GM12878 (cell line): Measurements from ENCODE around the gene HEATR9. TPM values are rescaled to one million over a fixed set of nuclear protein-coding genes. Genes with fewer than 3 reads are reported as not detected.

Experiments used
- ATAC-seq: fragments of 200-7000 bp; cut with Tn5 transposase; 3 replicates; pipeline ENCODE4 v1.9.1; 2020; ENCODE audit warnings: mild to moderate bottlenecking, moderate library complexity
- BruUV-seq: library from RNA; stranded (reverse); fragments of 400-500 nt; replicated peaks from 2 replicates; lab custom pipeline; 2021; lab: Mats Ljungman, UMichigan
- CTCF ChIA-PET: fragments of 300-600 bp; sonication (Branson Sonifier 250); formaldehyde crosslinking; extraction: SDS; loops from one replicate; lab custom pipeline; 2021; ENCODE audit warnings: inconsistent platforms; lab: Yijun Ruan, JAX
- POLR2A ChIA-PET: fragments of 350-600 bp; formaldehyde crosslinking; extraction: SDS; loops from one replicate; lab custom pipeline; 2021; ENCODE audit warnings: inconsistent platforms; lab: Charles Lee
- RAD21 ChIA-PET: fragments of 300-600 bp; sonication (Branson Sonifier 250); formaldehyde crosslinking; loops from one replicate; lab custom pipeline; 2023; ENCODE audit warnings: antibody characterized with exemption; ENCODE audit not compliant: unreplicated experiment; lab: Charles Lee
- SMC1A ChIA-PET: fragments of 300-600 bp; sonication (Branson Sonifier 250); formaldehyde crosslinking; loops from one replicate; lab custom pipeline; 2023; ENCODE audit not compliant: unreplicated experiment, uncharacterized antibody; lab: Charles Lee
- DNase-seq: peaks from one replicate; pipeline ENCODE4 v3.0.0-alpha.2; 2011; ENCODE audit warnings: low read depth, low spot score
- FAIRE-seq: peaks from 3 replicates; lab custom pipeline; 2011; peaks lifted over from hg19 to GRCh38; lab: Jason Lieb, UNC
- H2AFZ ChIP-seq: 2 replicates; pipeline ENCODE4 v1.6.0; 2011; ENCODE audit warnings: low read depth, low read length, control low read depth; ENCODE audit not compliant: control insufficient read depth
- H3K27ac ChIP-seq: 2 replicates; pipeline ENCODE4 v1.5.1; 2011; ENCODE audit warnings: control low read depth; ENCODE audit not compliant: control insufficient read depth, insufficient read depth
- H3K27me3 ChIP-seq, 2 experiments: replicated peaks in 1 of 2; 2 replicates each; pipeline versions ENCODE4 v1.6.0 to v1.6.1; 2011; ENCODE audit warnings: low read length in 1 of 2; ENCODE audit not compliant: control insufficient read depth in 2 of 2, insufficient read depth in 2 of 2
- H3K36me3 ChIP-seq, 2 experiments: 2 replicates each; pipeline ENCODE4 v1.5.1; 2011; ENCODE audit warnings: low read length in 1 of 2; ENCODE audit not compliant: control insufficient read depth in 2 of 2, insufficient read depth in 2 of 2
- H3K4me1 ChIP-seq: 2 replicates; pipeline ENCODE4 v1.6.1; 2011; ENCODE audit warnings: mild to moderate bottlenecking, low read length, moderate library complexity, mixed read lengths; ENCODE audit not compliant: control insufficient read depth, insufficient read depth
- H3K4me2 ChIP-seq: 2 replicates; pipeline ENCODE4 v1.6.0; 2011; ENCODE audit warnings: control low read depth; ENCODE audit not compliant: control insufficient read depth, insufficient read depth
- H3K4me3 ChIP-seq: fragments of 200-600 bp; sonication (generic); 2 replicates; pipeline ENCODE4 v1.5.1; 2016
- H3K79me2 ChIP-seq: 2 replicates; pipeline ENCODE4 v1.6.0; 2011; ENCODE audit warnings: low read length; ENCODE audit not compliant: control insufficient read depth, insufficient read depth
- H3K9ac ChIP-seq: 2 replicates; pipeline ENCODE4 v1.8.0; 2011; ENCODE audit warnings: low read length, control low read depth, mixed read lengths; ENCODE audit not compliant: control insufficient read depth, insufficient read depth
- H3K9me3 ChIP-seq: replicated peaks from 3 replicates; pipeline ENCODE4 v1.5.1; 2011; ENCODE audit warnings: mild to moderate bottlenecking, low read length; ENCODE audit not compliant: control insufficient read depth, insufficient read depth
- H4K20me1 ChIP-seq: 2 replicates; pipeline ENCODE4 v1.6.0; 2011; ENCODE audit not compliant: control insufficient read depth, insufficient read depth
- KAT2A ChIP-seq: conservative IDR thresholded peaks from 2 replicates; pipeline ENCODE4 v1.6.1; 2011; ENCODE audit warnings: low read depth, low read length; ENCODE audit not compliant: control insufficient read depth
- NFXL1 ChIP-seq: fragments of 450-650 bp; IDR thresholded peaks from 2 replicates; pipeline ENCODE4 v1.6.1; 2017; ENCODE audit warnings: antibody characterized with exemption, mild to moderate bottlenecking, borderline replicate concordance
- TBL1XR1 ChIP-seq: IDR thresholded peaks from 2 replicates; pipeline ENCODE4 v1.6.1; 2012; ENCODE audit warnings: low read depth, low read length, improper control_type of control experiment
- WGBS: methylation state at CpG from one replicate; pipeline ENCODE4 v1.1.6; 2016; ENCODE audit warnings: low lambda C conversion rate; ENCODE audit not compliant: insufficient replicate concordance, insufficient coverage; ENCODE audit errors: missing lambda C conversion rate; 5-methylcytosine and 5-hydroxymethylcytosine counted together
- in situ Hi-C: fragments of 300-500 bp; cut with MboI; formaldehyde crosslinking; loops from 9 replicates; pipeline ENCODE4 v1.14.3; 2018; ENCODE audit warnings: mixed read lengths
- intact Hi-C: fragments of 100-400 bp; cut with micrococcal nuclease; formaldehyde crosslinking; loops from one replicate; pipeline ENCODE4 v1.14.2; 2022; ENCODE audit not compliant: unreplicated experiment
- polyA plus RNA-seq, 11 experiments: library from polyadenylated mRNA; depleted of rRNA in 4 of 11; unstranded in 6 of 11; stranded (reverse) in 5 of 11; fragments of >200 nt; fragmentation: Nextera tagmentation in 4 of 11; fragmentation: Illumina TruSeq in 1 of 11; extraction: Ambion mirVana in 4 of 11; extraction: Trizol in 1 of 11; gene quantifications; 1 replicate in 1 of 11; 2 replicates in 10 of 11; pipeline versions ENCODE4 v1.2.1 to v1.2.3, GENCODE V29; 2011 to 2016; ENCODE audit warnings: inconsistent platforms in 2 of 11, missing spikeins in 2 of 11, low read depth in 1 of 11
- total RNA-seq, 4 experiments: library from RNA; depleted of rRNA in 3 of 4; stranded (reverse); fragments of >200 nt in 3 of 4; fragmentation: Illumina TruSeq in 1 of 4; extraction: Trizol in 1 of 4; gene quantifications; 2 replicates each; pipeline versions ENCODE4 v1.2.1 to v1.2.3, GENCODE V29; 2013 to 2021
- TF ChIP-seq, protein P1 (sequence below): fragments of 450-650 bp; IDR thresholded peaks from 2 replicates; pipeline ENCODE4 v1.6.1; 2017; ENCODE audit warnings: mild to moderate bottlenecking, moderate library complexity
- TF ChIP-seq, protein P2 (sequence below): fragments of 450-650 bp; IDR thresholded peaks from 2 replicates; pipeline ENCODE4 v1.6.1; 2016; ENCODE audit warnings: mild to moderate bottlenecking
- TF ChIP-seq, protein P3 (sequence below): fragments of 150-350 bp; IDR thresholded peaks from 2 replicates; pipeline ENCODE4 v1.6.1; 2016; ENCODE audit warnings: low read depth, low read length

The HEATR9 gene
- total and polyA plus RNA-seq, 10 of the 15 experiments (the other 5 are each of a cell fraction or from before 2014, with no cell fraction given), result 0.04 to 0.43 (median 0.13) TPM; not detected in 2

DNA sequence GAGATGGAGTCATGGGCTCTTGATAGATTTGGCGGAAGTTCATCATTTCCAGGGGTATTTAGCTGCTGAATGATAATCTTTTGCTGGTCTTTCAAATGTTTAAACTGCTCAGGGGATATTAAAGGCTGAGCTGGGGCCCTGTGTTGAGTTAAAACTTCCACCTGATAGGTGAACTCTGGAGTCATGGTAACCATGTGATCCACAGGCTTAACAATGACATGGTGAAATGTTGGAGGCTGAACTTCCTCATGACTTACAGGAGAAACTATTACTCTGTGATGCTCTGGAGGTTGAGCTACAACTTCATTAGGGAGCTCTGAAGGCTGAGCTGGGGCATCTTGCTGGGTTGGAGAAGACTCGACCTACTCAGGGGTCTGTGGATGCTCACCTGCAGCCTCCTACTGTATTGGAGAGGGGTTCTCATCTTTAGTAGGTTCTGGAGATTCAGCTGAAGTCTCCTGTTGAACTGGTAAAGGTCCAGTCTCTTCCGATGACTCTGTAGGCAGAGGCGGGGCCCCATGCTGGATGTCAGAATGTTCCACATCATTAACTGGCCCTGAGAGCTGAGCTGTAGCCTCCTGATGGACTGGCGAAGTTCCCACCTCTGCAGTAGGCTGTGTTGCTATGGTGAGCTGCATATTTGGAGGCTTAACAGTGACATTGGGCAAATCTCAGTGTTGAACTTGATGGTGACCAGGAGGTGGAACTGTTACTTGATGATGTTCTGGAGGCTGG, 37.7 kb upstream of the HEATR9 start:
- Histone ChIP-seq H3K9ac (no peak overlapping the region), H3K79me2 (no peaks in the 10 kb centered on the region)
- no peak for DNase-seq
- ChIA-PET POLR2A (interaction anchor here (1.0 kb wide), 1 partner anchor 8 kb away, joined by 4 read pairs; no protein-coding TSS in a partner anchor), SMC1A (interaction anchor here (0.7 to 2.0 kb wide), 5 partner anchors 10 to 60 kb away, joined by 3 to 6 read pairs (median 3); no protein-coding TSS in a partner anchor)
- TF ChIP-seq, protein P1, sequence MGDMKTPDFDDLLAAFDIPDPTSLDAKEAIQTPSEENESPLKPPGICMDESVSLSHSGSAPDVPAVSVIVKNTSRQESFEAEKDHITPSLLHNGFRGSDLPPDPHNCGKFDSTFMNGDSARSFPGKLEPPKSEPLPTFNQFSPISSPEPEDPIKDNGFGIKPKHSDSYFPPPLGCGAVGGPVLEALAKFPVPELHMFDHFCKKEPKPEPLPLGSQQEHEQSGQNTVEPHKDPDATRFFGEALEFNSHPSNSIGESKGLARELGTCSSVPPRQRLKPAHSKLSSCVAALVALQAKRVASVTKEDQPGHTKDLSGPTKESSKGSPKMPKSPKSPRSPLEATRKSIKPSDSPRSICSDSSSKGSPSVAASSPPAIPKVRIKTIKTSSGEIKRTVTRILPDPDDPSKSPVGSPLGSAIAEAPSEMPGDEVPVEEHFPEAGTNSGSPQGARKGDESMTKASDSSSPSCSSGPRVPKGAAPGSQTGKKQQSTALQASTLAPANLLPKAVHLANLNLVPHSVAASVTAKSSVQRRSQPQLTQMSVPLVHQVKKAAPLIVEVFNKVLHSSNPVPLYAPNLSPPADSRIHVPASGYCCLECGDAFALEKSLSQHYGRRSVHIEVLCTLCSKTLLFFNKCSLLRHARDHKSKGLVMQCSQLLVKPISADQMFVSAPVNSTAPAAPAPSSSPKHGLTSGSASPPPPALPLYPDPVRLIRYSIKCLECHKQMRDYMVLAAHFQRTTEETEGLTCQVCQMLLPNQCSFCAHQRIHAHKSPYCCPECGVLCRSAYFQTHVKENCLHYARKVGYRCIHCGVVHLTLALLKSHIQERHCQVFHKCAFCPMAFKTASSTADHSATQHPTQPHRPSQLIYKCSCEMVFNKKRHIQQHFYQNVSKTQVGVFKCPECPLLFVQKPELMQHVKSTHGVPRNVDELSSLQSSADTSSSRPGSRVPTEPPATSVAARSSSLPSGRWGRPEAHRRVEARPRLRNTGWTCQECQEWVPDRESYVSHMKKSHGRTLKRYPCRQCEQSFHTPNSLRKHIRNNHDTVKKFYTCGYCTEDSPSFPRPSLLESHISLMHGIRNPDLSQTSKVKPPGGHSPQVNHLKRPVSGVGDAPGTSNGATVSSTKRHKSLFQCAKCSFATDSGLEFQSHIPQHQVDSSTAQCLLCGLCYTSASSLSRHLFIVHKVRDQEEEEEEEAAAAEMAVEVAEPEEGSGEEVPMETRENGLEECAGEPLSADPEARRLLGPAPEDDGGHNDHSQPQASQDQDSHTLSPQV, result no peak
- TF ChIP-seq NFXL1, result no peak
- no peak for TF ChIP-seq TBL1XR1
- no peak for TF ChIP-seq KAT2A
- TF ChIP-seq, protein P2, sequence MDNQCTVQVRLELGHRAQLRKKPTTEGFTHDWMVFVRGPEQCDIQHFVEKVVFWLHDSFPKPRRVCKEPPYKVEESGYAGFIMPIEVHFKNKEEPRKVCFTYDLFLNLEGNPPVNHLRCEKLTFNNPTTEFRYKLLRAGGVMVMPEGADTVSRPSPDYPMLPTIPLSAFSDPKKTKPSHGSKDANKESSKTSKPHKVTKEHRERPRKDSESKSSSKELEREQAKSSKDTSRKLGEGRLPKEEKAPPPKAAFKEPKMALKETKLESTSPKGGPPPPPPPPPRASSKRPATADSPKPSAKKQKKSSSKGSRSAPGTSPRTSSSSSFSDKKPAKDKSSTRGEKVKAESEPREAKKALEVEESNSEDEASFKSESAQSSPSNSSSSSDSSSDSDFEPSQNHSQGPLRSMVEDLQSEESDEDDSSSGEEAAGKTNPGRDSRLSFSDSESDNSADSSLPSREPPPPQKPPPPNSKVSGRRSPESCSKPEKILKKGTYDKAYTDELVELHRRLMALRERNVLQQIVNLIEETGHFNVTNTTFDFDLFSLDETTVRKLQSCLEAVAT, result no peak
- TF ChIP-seq, protein P3, sequence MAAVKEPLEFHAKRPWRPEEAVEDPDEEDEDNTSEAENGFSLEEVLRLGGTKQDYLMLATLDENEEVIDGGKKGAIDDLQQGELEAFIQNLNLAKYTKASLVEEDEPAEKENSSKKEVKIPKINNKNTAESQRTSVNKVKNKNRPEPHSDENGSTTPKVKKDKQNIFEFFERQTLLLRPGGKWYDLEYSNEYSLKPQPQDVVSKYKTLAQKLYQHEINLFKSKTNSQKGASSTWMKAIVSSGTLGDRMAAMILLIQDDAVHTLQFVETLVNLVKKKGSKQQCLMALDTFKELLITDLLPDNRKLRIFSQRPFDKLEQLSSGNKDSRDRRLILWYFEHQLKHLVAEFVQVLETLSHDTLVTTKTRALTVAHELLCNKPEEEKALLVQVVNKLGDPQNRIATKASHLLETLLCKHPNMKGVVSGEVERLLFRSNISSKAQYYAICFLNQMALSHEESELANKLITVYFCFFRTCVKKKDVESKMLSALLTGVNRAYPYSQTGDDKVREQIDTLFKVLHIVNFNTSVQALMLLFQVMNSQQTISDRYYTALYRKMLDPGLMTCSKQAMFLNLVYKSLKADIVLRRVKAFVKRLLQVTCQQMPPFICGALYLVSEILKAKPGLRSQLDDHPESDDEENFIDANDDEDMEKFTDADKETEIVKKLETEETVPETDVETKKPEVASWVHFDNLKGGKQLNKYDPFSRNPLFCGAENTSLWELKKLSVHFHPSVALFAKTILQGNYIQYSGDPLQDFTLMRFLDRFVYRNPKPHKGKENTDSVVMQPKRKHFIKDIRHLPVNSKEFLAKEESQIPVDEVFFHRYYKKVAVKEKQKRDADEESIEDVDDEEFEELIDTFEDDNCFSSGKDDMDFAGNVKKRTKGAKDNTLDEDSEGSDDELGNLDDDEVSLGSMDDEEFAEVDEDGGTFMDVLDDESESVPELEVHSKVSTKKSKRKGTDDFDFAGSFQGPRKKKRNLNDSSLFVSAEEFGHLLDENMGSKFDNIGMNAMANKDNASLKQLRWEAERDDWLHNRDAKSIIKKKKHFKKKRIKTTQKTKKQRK, result no peak
- TF ChIP-seq, all 136 proteins: peak for 0
- no peaks in the 10 kb centered on the region for H3K36me3 ChIP-seq
- no peak for FAIRE-seq
- 57% methylated on average over 5 of the region's 5 CpGs for WGBS
- H3K27me3 ChIP-seq, result no peaks in the 10 kb centered on the region
- H3K27ac ChIP-seq, result no peak overlapping the region
- BruUV-seq, result no TSS peak
- H3K4me1 ChIP-seq, result no peaks in the 10 kb centered on the region
- H3K4me3 ChIP-seq, result no peak overlapping the region
- intact Hi-C loops (no loop called here), in situ Hi-C loops (no loop called here)
- no peak overlapping the region for H2AFZ ChIP-seq
- H3K4me2 ChIP-seq, result no peak overlapping the region
- ATAC-seq, result no peak
- no peaks in the 10 kb centered on the region for H4K20me1 ChIP-seq
- RAD21 ChIA-PET, result interaction anchor here (0.7 to 1.1 kb wide), 2 partner anchors 14 to 30 kb away, joined by 3 read pairs; no protein-coding TSS in a partner anchor
- H3K9me3 ChIP-seq, result no peaks in the 10 kb centered on the region
- CTCF ChIA-PET, result interaction anchor here (0.9 to 1.5 kb wide), 6 partner anchors 8 to 56 kb away, joined by 3 to 5 read pairs (median 4); no protein-coding TSS in a partner anchor
